Frontal cortex (tissue), 4 donors: Measurements from ENCODE around the gene ATF6B. TPM values are rescaled to one million over a fixed set of nuclear protein-coding genes. Genes with fewer than 3 reads are reported as not detected.
A peak's percentile ranks its signal among the peaks of the same experiment; 100 is the strongest.
"Not testable (repeated sequence)": the region's sequence is repeated elsewhere in the genome, so short reads cannot be mapped to it uniquely, and the experiment has no call there.

ENCODE experiments used
- DNase-seq, 2 donors: peaks; one replicate each; pipeline ENCODE4 v3.0.0; 2012; ENCODE audit warnings: low spot score in 2 of 2
- FAIRE-seq: peaks from 2 replicates; lab custom pipeline; 2012; peaks lifted over from hg19 to GRCh38; lab: Jason Lieb, UNC
- total RNA-seq: library from RNA; depleted of rRNA; stranded (reverse); fragments of >200 nt; gene quantifications from one replicate; pipeline ENCODE4 v1.2.3, GENCODE V29; 2014
- donor health status: control.
- donor health status: control.
- donor health status: control.

ATF6B gene
- total RNA-seq, 1 donor from 2014 or later, result 13.0 TPM

GRCh38 chr6:32085759-32086459 lies 42.1 kb downstream of the ATF6B start:
- DNase-seq (no peak), FAIRE-seq (no peak)

- DNase-seq, result no peak
- no peak for FAIRE-seq
Measured at GRCh38 chr6:32084780-32085179, 43.3 kb downstream of the ATF6B start.

GRCh38 chr6:32083812-32084768 lies 44.0 kb downstream of the ATF6B start:
- FAIRE-seq, result no peak
- no peak for DNase-seq

- DNase-seq, result no peak
- no peak for FAIRE-seq
Measured at GRCh38 chr6:32082935-32083334, 45.1 kb downstream of the ATF6B start.

DNA sequence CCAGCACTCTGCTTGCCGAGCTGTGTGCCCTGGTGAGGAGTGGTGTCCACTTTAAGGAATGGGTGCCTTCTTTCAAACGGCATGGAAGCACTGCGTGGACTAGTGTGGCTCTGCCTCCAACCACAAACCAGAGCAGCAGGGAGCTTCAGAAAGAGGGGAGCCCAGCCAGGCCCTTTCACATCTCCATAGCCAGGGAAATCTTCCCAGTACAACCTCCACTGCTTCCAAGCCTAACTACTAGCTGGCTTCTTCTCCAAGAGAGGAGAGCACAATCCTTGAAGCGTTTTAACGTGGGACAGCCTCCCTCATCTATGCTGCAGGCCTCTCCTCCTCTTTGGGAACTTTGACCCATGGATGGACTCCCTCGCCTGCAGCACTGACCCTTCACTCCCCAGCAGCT lies 45.6 kb downstream of the ATF6B start:
- FAIRE-seq (no peak), DNase-seq (no peak)

DNA sequence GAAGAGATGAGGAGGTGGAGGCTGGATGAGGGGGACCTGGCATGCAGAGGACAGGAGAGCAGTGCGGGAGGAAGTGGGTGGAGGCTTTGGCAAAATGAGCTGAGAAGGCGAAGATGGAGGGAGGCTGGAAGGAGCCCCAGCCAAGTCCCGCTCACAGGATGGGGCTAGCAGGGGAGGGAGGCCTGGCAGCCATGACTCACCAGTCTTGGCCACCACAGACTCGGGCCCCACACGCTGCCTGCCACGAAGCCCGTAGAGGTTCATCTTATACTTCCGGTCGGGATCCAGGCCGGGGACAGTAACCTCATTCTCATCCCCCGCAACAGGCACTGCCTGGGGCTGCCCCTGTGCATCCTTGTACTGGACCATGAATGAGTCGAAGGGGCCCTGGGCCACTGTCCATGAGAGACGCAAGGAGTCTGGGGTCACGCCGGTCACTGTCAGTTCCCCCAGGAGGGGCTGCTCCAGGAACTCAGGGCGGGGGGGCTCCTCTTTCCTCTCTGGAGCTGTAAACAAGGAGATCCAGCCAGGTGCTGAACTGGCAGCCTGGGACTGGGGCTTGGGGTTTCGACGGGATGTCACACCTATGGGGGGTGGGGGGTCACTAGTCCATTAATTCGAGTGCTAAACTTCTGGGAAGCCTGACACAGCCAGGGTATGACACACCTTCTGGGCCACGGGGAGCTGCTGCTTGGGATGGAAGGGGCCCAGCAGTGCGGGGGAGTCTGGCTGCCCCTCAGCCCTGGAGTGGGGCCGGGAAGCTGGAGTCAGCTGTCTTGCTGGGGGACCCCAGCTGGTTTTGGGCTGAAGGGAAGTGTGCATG lies 46.7 kb downstream of the ATF6B start:
- FAIRE-seq, result no peak
- DNase-seq, result peak in 1 of 2 donors; percentile 61

GRCh38 chr6:32079566-32080290 lies 48.3 kb downstream of the ATF6B start:
- DNase-seq (no peak), FAIRE-seq (no peak)

DNA sequence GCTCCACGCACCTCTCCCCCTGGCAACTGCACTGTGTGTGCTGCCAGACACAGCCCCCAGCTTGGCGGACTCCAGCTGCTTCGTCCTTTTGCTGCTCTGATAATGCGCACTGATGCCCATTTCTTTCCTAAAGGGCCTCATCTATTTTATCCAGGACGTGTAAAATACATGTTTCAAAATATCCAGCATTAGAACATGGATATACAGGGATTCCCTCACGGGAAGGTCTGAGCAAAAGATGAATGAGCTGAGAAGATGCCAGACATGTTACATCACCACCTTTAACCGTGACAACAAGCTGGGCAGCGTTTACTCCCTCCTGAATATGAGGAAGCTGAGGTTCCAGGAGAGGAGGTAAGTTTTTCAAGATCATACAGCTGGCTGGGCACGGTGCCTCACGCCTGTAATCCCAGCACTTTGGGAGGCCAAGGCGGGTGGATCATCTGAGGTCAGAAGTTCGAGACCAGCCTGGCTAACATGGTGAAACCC lies 51.7 kb downstream of the ATF6B start:
- FAIRE-seq (no peak), DNase-seq (no peak)

DNA sequence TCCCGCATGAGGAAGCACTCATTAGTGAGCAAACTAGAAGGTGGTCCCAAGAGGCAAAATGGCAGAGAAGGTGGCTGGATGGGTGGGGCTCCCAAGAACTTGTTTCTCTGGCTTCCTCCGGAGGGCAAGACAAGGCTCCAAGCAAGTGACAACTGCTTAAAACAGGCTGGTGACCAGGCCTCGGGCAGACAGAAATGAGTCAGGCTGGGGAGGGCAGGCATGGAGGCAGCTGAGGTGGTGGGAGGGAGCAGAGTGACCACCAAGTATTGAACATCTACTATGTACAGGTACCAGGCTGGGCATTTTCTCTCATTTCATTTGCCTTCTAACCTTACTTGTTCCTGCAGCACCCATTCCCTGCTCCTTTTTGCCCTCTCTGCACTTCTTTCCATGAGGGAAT lies 52.3 kb downstream of the ATF6B start:
- no peak for FAIRE-seq
- no peak for DNase-seq

GRCh38 chr6:32074996-32075532 lies 53.0 kb downstream of the ATF6B start:
- FAIRE-seq, result no peak
- no peak for DNase-seq

GRCh38 chr6:32073613-32074012 lies 54.4 kb downstream of the ATF6B start:
- FAIRE-seq (no peak), DNase-seq (no peak)

- FAIRE-seq (no peak), DNase-seq (no peak)
Measured at GRCh38 chr6:32073101-32073500, 54.9 kb downstream of the ATF6B start.

- DNase-seq, result no peak
- FAIRE-seq, result no peak
Measured at GRCh38 chr6:32070814-32071543, 57.1 kb downstream of the ATF6B start.

DNA sequence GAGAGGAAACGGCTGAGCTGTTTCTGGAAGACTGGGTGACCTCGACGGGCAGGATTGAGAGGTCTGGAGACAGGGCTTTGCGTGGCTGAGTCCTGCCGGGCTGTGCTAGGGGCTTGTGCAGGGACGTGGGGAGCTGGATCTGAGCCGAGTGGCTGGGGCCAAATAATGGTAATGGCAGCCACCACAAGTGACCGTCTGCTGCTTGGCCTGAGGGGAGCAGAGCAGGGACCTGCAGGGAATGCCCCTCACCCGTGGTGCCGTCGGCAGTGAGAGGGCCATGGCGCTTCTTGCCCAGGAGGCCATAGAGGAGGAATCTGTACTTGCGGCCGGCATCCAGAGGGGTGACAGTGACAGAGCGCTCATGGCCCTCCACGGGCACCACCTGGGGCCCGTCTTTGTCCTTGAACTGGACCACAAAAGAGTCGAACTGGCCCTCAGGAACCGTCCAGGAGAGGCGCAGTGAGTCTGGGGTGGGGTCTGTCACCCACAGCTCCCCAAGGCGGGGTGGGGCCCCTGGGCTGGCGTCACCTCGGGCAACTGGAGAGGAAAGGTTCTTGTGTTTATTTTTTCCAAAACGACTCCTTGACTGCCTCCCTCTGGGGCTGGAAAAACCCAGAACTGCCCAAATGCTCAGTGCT lies 58.0 kb downstream of the ATF6B start:
- DNase-seq (no peak), FAIRE-seq (no peak)

GRCh38 chr6:32069460-32069859 lies 58.6 kb downstream of the ATF6B start:
- no peak for FAIRE-seq

DNA sequence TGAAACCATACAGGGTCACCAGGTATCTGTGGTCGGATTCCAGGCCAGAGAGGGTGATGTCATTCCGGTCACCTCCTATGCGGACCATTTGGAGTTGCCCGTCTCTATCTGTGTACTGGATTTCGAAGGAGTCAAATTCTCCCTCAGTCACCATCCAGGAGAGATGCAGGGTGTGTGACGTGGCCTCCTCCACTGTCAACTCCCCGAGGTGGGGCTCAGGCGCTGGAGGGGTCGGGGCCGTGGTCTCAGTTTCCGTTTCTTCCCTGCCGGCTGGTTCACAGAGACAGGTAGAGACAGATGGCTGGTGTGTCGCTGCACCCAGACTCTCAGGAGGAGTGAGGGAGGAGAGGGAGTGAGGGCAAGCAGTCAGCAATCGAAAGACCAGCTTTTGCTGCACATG lies 59.2 kb downstream of the ATF6B start:
- no peak for FAIRE-seq
- DNase-seq, result no peak

More at GRCh38 chr6:32069460-32069859, 58.6 kb downstream of the ATF6B start:
- DNase-seq, result no peak

- not testable (repeated sequence) for FAIRE-seq, DNase-seq
Measured at GRCh38 chr6:32068315-32068714, 59.7 kb downstream of the ATF6B start.

- DNase-seq, FAIRE-seq: not testable (repeated sequence)
Measured at GRCh38 chr6:32067521-32067920, 60.5 kb downstream of the ATF6B start.
